Astrocyte of the spinal cord (primary cell): ENCODE data around the gene RAB15.

Source experiments
- DNase-seq: peaks from one replicate; pipeline ENCODE4 v3.0.0; 2011; ENCODE audit warnings: low read depth, low spot score
- H3K4me3 ChIP-seq: 2 replicates; pipeline ENCODE4 v1.5.1; 2011; ENCODE audit warnings: low read depth, mild to moderate bottlenecking, low read length, moderate library complexity
- CTCF ChIP-seq: IDR thresholded peaks from 2 replicates; pipeline ENCODE4 v1.5.1; 2012; ENCODE audit warnings: low read depth, mild to moderate bottlenecking, low read length, inconsistent platforms
- in situ Hi-C: cut with HindIII; loops from 2 replicates; pipeline ENCODE4 v1.10.0; 2017; ENCODE audit warnings: low sequenced_read_pairs

The RAB15 gene

GRCh38 chr14:65000898-65001591, 28.9 kb upstream of the RAB15 start:
- no peak for DNase-seq
- TF ChIP-seq CTCF = no peak
- in situ Hi-C loops = no loop called here
- H3K4me3 ChIP-seq = no peak overlapping the region

GRCh38 chr14:64998455-64998931, 26.4 kb upstream of the RAB15 start:
- no peak for TF ChIP-seq CTCF
- in situ Hi-C loops = no loop called here
- DNase-seq = no peak
- H3K4me3 ChIP-seq = no peak overlapping the region

- no peak for TF ChIP-seq CTCF
Measured at GRCh38 chr14:64997108-64997794, 25.1 kb upstream of the RAB15 start.

GRCh38 chr14:64995291-64995690, 23.2 kb upstream of the RAB15 start:
- H3K4me3 ChIP-seq = no peak overlapping the region
- TF ChIP-seq CTCF = no peak
- no peak for DNase-seq
- in situ Hi-C loops = no loop called here

More at GRCh38 chr14:64997108-64997794, 25.1 kb upstream of the RAB15 start:
- in situ Hi-C loops = no loop called here
- no peak overlapping the region for H3K4me3 ChIP-seq
- DNase-seq = no peak

GRCh38 chr14:64994540-64994939, 22.4 kb upstream of the RAB15 start:
- TF ChIP-seq CTCF = no peak
- no peak for DNase-seq
- in situ Hi-C loops = no loop called here
- no peak overlapping the region for H3K4me3 ChIP-seq

GRCh38 chr14:64993266-64993930, 21.3 kb upstream of the RAB15 start:
- in situ Hi-C loops = no loop called here
- TF ChIP-seq CTCF = no peak
- DNase-seq = no peak
- no peak overlapping the region for H3K4me3 ChIP-seq
